Peyer's patch (tissue), 4 donors: ENCODE data around the gene TYW1B.
"Not testable (repeated sequence)": the region's sequence is repeated elsewhere in the genome, so short reads cannot be mapped to it uniquely, and the experiment has no call there.

Experiments
- POLR2A ChIP-seq, 2 donors: fragments of 450-650 bp; IDR thresholded peaks; one replicate each; pipeline ENCODE4 v1.5.1; 2017; ENCODE audit warnings: antibody characterized with exemption in 2 of 2, mild to moderate bottlenecking in 2 of 2, moderate library complexity in 2 of 2
- TF ChIP-seq, protein P1 (sequence below), 6 experiments: fragments of 450-650 bp in 4 of 6; fragments of 200-600 bp in 2 of 6; sonication (generic) in 1 of 6; IDR thresholded peaks; one replicate each; pipeline ENCODE4 v1.5.1; 2017 to 2019; ENCODE audit warnings: antibody characterized with exemption in 6 of 6, mild to moderate bottlenecking in 3 of 6, moderate library complexity in 1 of 6

- TF ChIP-seq, protein P1, sequence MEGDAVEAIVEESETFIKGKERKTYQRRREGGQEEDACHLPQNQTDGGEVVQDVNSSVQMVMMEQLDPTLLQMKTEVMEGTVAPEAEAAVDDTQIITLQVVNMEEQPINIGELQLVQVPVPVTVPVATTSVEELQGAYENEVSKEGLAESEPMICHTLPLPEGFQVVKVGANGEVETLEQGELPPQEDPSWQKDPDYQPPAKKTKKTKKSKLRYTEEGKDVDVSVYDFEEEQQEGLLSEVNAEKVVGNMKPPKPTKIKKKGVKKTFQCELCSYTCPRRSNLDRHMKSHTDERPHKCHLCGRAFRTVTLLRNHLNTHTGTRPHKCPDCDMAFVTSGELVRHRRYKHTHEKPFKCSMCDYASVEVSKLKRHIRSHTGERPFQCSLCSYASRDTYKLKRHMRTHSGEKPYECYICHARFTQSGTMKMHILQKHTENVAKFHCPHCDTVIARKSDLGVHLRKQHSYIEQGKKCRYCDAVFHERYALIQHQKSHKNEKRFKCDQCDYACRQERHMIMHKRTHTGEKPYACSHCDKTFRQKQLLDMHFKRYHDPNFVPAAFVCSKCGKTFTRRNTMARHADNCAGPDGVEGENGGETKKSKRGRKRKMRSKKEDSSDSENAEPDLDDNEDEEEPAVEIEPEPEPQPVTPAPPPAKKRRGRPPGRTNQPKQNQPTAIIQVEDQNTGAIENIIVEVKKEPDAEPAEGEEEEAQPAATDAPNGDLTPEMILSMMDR (IDR thresholded peaks at IDR 0.05): not testable (repeated sequence)
- not testable (repeated sequence) for TF ChIP-seq POLR2A (IDR thresholded peaks at IDR 0.05)
These were observed 186.3 kb downstream of the TYW1B start for GRCh38 chr7:72641485-72642248.
